H1 (cell line): ENCODE results near the gene HIVEP2. TPM values are rescaled to one million over a fixed set of nuclear protein-coding genes. Genes with fewer than 3 reads are reported as not detected.

Experiments
- CTCF ChIA-PET: fragments of 300-600 bp; sonication (Branson Sonifier 250); formaldehyde crosslinking; loops from one replicate; lab custom pipeline; 2021; ENCODE audit not compliant: partially characterized antibody; lab: Charles Lee
- POLR2A ChIA-PET: fragments of 300-600 bp; sonication (Branson Sonifier 250); formaldehyde crosslinking; loops from one replicate; lab custom pipeline; 2021; ENCODE audit warnings: inconsistent platforms; ENCODE audit not compliant: partially characterized antibody; lab: Charles Lee
- DNase-seq, 2 experiments: peaks; one replicate each; pipeline versions ENCODE4 v3.0.0 to v3.0.0-alpha.2; 2010 to 2022; ENCODE audit warnings: low spot score in 2 of 2, low read depth in 1 of 2, mixed read lengths in 1 of 2
- FAIRE-seq: peaks from 2 replicates; lab custom pipeline; 2011; peaks lifted over from hg19 to GRCh38; lab: Jason Lieb, UNC
- H2AFZ ChIP-seq: 2 replicates; pipeline ENCODE4 v1.8.1; 2012; ENCODE audit warnings: low read length, inconsistent platforms
- H2AK5ac ChIP-seq: 2 replicates; pipeline ENCODE4 v1.6.1; 2013; ENCODE audit warnings: low read depth, low read length
- H2BK120ac ChIP-seq: replicated peaks from 2 replicates; pipeline ENCODE3; 2013; ENCODE audit warnings: low read depth, low read length, inconsistent platforms
- H2BK12ac ChIP-seq: 2 replicates; pipeline ENCODE4 v1.6.1; 2013; ENCODE audit warnings: low read depth, low read length
- H2BK15ac ChIP-seq: 2 replicates; pipeline ENCODE4 v1.6.1; 2013; ENCODE audit warnings: low read length
- H2BK20ac ChIP-seq: 2 replicates; pipeline ENCODE4 v1.6.1; 2013; ENCODE audit warnings: low read length
- H2BK5ac ChIP-seq: 2 replicates; pipeline ENCODE4 v1.6.1; 2013; ENCODE audit warnings: low read depth, low read length
- H3K14ac ChIP-seq: 2 replicates; pipeline ENCODE4 v1.6.1; 2013; ENCODE audit warnings: inconsistent platforms; ENCODE audit not compliant: insufficient read length
- H3K18ac ChIP-seq: 2 replicates; pipeline ENCODE4 v1.6.1; 2013; ENCODE audit warnings: low read length; ENCODE audit errors: extremely low read depth
- H3K23ac ChIP-seq: 2 replicates; pipeline ENCODE4 v1.6.1; 2013; ENCODE audit warnings: inconsistent platforms; ENCODE audit not compliant: insufficient read length
- H3K23me2 ChIP-seq: 2 replicates; pipeline ENCODE4 v1.6.1; 2013; ENCODE audit warnings: low read depth, low read length
- H3K27ac ChIP-seq: 2 replicates; pipeline ENCODE4 v1.6.1; 2011; ENCODE audit warnings: low read depth, low read length, inconsistent platforms
- H3K27me3 ChIP-seq, 4 experiments: replicated peaks in 1 of 4; 1 replicate in 1 of 4; 2 replicates in 3 of 4; pipeline versions ENCODE4 v1.6.1 to v1.8.1; 2011 to 2013; ENCODE audit warnings: low read length in 3 of 4, mild to moderate bottlenecking in 3 of 4, inconsistent platforms in 2 of 4, mixed read lengths in 2 of 4, moderate library complexity in 1 of 4; ENCODE audit not compliant: control insufficient read depth in 3 of 4, insufficient read depth in 3 of 4; ENCODE audit errors: extremely low read depth in 1 of 4
- H3K36me3 ChIP-seq, 4 experiments: 2 replicates each; pipeline versions ENCODE4 v1.6.1 to v1.8.1; 2011 to 2013; ENCODE audit warnings: mild to moderate bottlenecking in 4 of 4, low read length in 3 of 4, moderate library complexity in 2 of 4, control low read depth in 1 of 4, inconsistent platforms in 1 of 4; ENCODE audit not compliant: insufficient read depth in 4 of 4, control insufficient read depth in 2 of 4
- H3K4ac ChIP-seq: replicated peaks from 2 replicates; pipeline ENCODE3; 2013; ENCODE audit warnings: low read length, low read depth, mixed read lengths, inconsistent platforms; ENCODE audit not compliant: insufficient read length
- H3K4me1 ChIP-seq, 4 experiments: replicated peaks in 1 of 4; 1 replicate in 1 of 4; 2 replicates in 3 of 4; pipeline versions ENCODE4 v1.6.1 to v1.8.1; 2011 to 2013; ENCODE audit warnings: low read length in 3 of 4, inconsistent platforms in 2 of 4, mixed read lengths in 1 of 4; ENCODE audit not compliant: insufficient read depth in 4 of 4, control insufficient read depth in 3 of 4
- H3K4me2 ChIP-seq, 2 experiments: 2 replicates each; pipeline versions ENCODE4 v1.6.1 to v1.8.1; 2011 to 2013; ENCODE audit warnings: low read depth in 2 of 2, low read length in 2 of 2, control low read depth in 1 of 2, inconsistent platforms in 1 of 2, mild to moderate bottlenecking in 1 of 2; ENCODE audit not compliant: insufficient read depth in 1 of 2
- H3K4me3 ChIP-seq, 4 experiments: fragments of 200-600, 300-600 bp in 1 of 4; sonication (generic), shearing (Covaris generic), sonication (Bioruptor Twin) in 1 of 4; 2 replicates each; pipeline versions ENCODE4 v1.5.1 to v1.8.1; 2011 to 2016; ENCODE audit warnings: low read length in 4 of 4, low read depth in 3 of 4, control low read depth in 2 of 4, inconsistent platforms in 2 of 4, mild to moderate bottlenecking in 2 of 4, mixed read lengths in 1 of 4, moderate library complexity in 1 of 4; ENCODE audit not compliant: insufficient read depth in 2 of 4; ENCODE audit errors: extremely low read depth in 1 of 4
- H3K56ac ChIP-seq: replicated peaks from 2 replicates; pipeline ENCODE3; 2013; ENCODE audit warnings: low read depth, mild to moderate bottlenecking, mixed read lengths, low read length, inconsistent platforms; ENCODE audit not compliant: insufficient read length
- H3K79me1 ChIP-seq: 2 replicates; pipeline ENCODE4 v1.6.1; 2013; ENCODE audit warnings: low read depth, low read length, control low read depth
- H3K79me2 ChIP-seq, 2 experiments: 2 replicates each; pipeline versions ENCODE4 v1.6.1 to v1.8.1; 2012 to 2013; ENCODE audit warnings: low read length in 2 of 2, mild to moderate bottlenecking in 2 of 2, inconsistent platforms in 1 of 2; ENCODE audit not compliant: insufficient read depth in 2 of 2, control insufficient read depth in 1 of 2
- H3K9ac ChIP-seq, 4 experiments: replicated peaks in 1 of 4; 1 replicate in 1 of 4; 2 replicates in 3 of 4; pipeline versions ENCODE4 v1.6.1 to v1.8.1; 2011 to 2013; ENCODE audit warnings: low read depth in 3 of 4, low read length in 3 of 4, control low read depth in 2 of 4, mild to moderate bottlenecking in 2 of 4, moderate library complexity in 2 of 4, inconsistent platforms in 1 of 4; ENCODE audit errors: extremely low read depth in 1 of 4
- H3K9me3 ChIP-seq, 2 experiments: 2 replicates each; pipeline versions ENCODE4 v1.6.1 to v1.8.1; 2012 to 2013; ENCODE audit warnings: mild to moderate bottlenecking in 2 of 2, moderate library complexity in 2 of 2, control low read depth in 1 of 2, inconsistent platforms in 1 of 2, low read depth in 1 of 2, low read length in 1 of 2, mixed read lengths in 1 of 2; ENCODE audit not compliant: insufficient read depth in 2 of 2
- H4K20me1 ChIP-seq, 2 experiments: replicated peaks in 1 of 2; 2 replicates each; pipeline versions ENCODE3 to v1.8.1; 2011 to 2013; ENCODE audit warnings: inconsistent platforms in 2 of 2, low read length in 2 of 2, mild to moderate bottlenecking in 1 of 2; ENCODE audit not compliant: insufficient read depth in 2 of 2, control insufficient read depth in 1 of 2
- H4K5ac ChIP-seq: 2 replicates; pipeline ENCODE4 v1.6.1; 2013; ENCODE audit warnings: low read length, low read depth, mixed read lengths, inconsistent platforms; ENCODE audit not compliant: insufficient read length
- H4K8ac ChIP-seq: 2 replicates; pipeline ENCODE4 v1.8.0; 2013; ENCODE audit warnings: mild to moderate bottlenecking, moderate library complexity, low read length, inconsistent platforms; ENCODE audit not compliant: insufficient read depth; ENCODE audit errors: extremely low read depth
- H4K91ac ChIP-seq: replicated peaks from 2 replicates; pipeline ENCODE3; 2013; ENCODE audit warnings: low read length, mixed read lengths, inconsistent platforms; ENCODE audit not compliant: insufficient read length
- FOSL1 ChIP-seq: IDR thresholded peaks from 2 replicates; pipeline ENCODE4 v1.6.1; 2011; ENCODE audit warnings: mild to moderate bottlenecking, low read depth, low read length, moderate library complexity; ENCODE audit not compliant: insufficient read depth
- GABPA ChIP-seq: IDR thresholded peaks from 2 replicates; pipeline ENCODE4 v1.6.1; 2011; ENCODE audit warnings: mild to moderate bottlenecking, low read length, moderate library complexity, borderline replicate concordance; ENCODE audit not compliant: insufficient read depth
- HDAC2 ChIP-seq, 2 experiments: fragments of 300-600 bp in 1 of 2; sonication (generic) in 1 of 2; IDR thresholded peaks; 2 replicates each; pipeline ENCODE4 v1.6.1; 2011 to 2012; ENCODE audit warnings: low read depth in 2 of 2, low read length in 2 of 2, mild to moderate bottlenecking in 2 of 2, moderate library complexity in 2 of 2, borderline replicate concordance in 1 of 2, inconsistent platforms in 1 of 2
- NRF1 ChIP-seq: IDR thresholded peaks from 2 replicates; pipeline ENCODE4 v1.6.1; 2011; ENCODE audit warnings: mild to moderate bottlenecking, low read depth, low read length, improper control_type of control experiment
- TCF12 ChIP-seq: IDR thresholded peaks from 2 replicates; pipeline ENCODE4 v1.6.1; 2011; ENCODE audit warnings: low read depth, mild to moderate bottlenecking, low read length
- WGBS, 2 experiments: shearing (Covaris generic) in 1 of 2; methylation state at CpG; one replicate each; pipeline versions ENCODE4 v1.1.6 to v1.1.7; 2013 to 2015; ENCODE audit warnings: low lambda C conversion rate in 2 of 2, mixed read lengths in 2 of 2, inconsistent platforms in 1 of 2, low coverage in 1 of 2, missing lambda C conversion rate in 1 of 2; ENCODE audit not compliant: insufficient replicate concordance in 2 of 2, insufficient coverage in 1 of 2, insufficient read length in 1 of 2; ENCODE audit errors: extremely low coverage in 1 of 2, missing lambda C conversion rate in 1 of 2; 5-methylcytosine and 5-hydroxymethylcytosine counted together
- polyA plus RNA-seq, 7 experiments: library from polyadenylated mRNA; depleted of rRNA in 3 of 7; stranded (reverse) in 5 of 7; unstranded in 2 of 7; fragments of >200 nt in 5 of 7; fragments of 200-250 nt in 2 of 7; gene quantifications; 1 replicate in 5 of 7; 2 replicates in 1 of 7; 4 replicates in 1 of 7; pipeline versions ENCODE4 v1.2.1 to v1.2.3, GENCODE V29; 2011 to 2013; ENCODE audit warnings: missing spikeins in 2 of 7, mixed read lengths in 2 of 7
- total RNA-seq: library from RNA; stranded (reverse); fragmentation: NEBNext Ultra II Directional; extraction: Animal tissue kit (Norgen Biotek cat#: 25700); gene quantifications from 2 replicates; pipeline ENCODE4 v1.2.1, GENCODE V29; 2021

Gene HIVEP2
- total and polyA plus RNA-seq, 2 of the 8 experiments (the other 6 are each of a cell fraction or from before 2014, with no cell fraction given): 2.2 to 6.1 TPM

- DNase-seq (no peak), FAIRE-seq (no peak)
- ChIA-PET CTCF (interaction anchor here (0.6 to 1.4 kb wide), 3 partner anchors 17 to 1072 kb away, joined by 3 read pairs; no protein-coding TSS in a partner anchor), POLR2A (interaction anchor here (1.3 kb wide), 1 partner anchor 142 kb away, joined by 3 read pairs; no protein-coding TSS in a partner anchor)
- Histone ChIP-seq H3K23ac (no peak overlapping the region), H3K4ac (no peak overlapping the region), H3K79me2 (no peaks in the 10 kb centered on the region), H4K91ac (no peak overlapping the region), H3K27ac (no peak overlapping the region), H2BK120ac (no peak overlapping the region), H2AK5ac (no peak overlapping the region), H3K27me3 (no peaks in the 10 kb centered on the region), H3K36me3 (no peaks in the 10 kb centered on the region), H3K56ac (no peak overlapping the region), H3K23me2 (peaks cover 2% of the 10 kb centered on the region; the same call in 1 of the 2 replicates), H3K4me1 (peaks cover 0 to 3% (median 0%) of the 10 kb centered on the region in 4 experiments; a peak in 2 of 7 replicates), H2BK12ac (no peak overlapping the region), H3K4me2 (no peak overlapping the region), H2AFZ (no peak overlapping the region), H2BK5ac (no peak overlapping the region), H4K20me1 (no peaks in the 10 kb centered on the region), H3K18ac (no peak overlapping the region), H3K9me3 (no peaks in the 10 kb centered on the region), H3K14ac (no peak overlapping the region), H2BK15ac (no peak overlapping the region), H4K8ac (no peak overlapping the region), H3K4me3 (no peak overlapping the region), H3K9ac (no peak overlapping the region), H2BK20ac (no peak overlapping the region), H3K79me1 (peaks cover 2% of the 10 kb centered on the region; the same call in 1 of the 2 replicates), H4K5ac (no peak overlapping the region)
- 86% methylated on average over 6 of the region's 6 CpGs; no CpG with 5 or more reads in 1 of the 2 experiments for WGBS, 2 experiments
- TF ChIP-seq TCF12 (no peak), NRF1 (no peak), FOSL1 (no peak), GABPA (no peak), HDAC2 (IDR thresholded peaks at IDR 0.05; ENCODE audit: borderline replicate concordance in 1 of 2, low read depth in 2 of 2, low read length in 2 of 2) (no peak)
These were observed 133.9 kb downstream of the HIVEP2 start for GRCh38 chr6:142810952-142811514.
